BLaER1 (cell line): Measurements from ENCODE around the gene SCN1A.

Source experiments
- H3K27ac ChIP-seq: shearing (Covaris generic); formaldehyde crosslinking; 2 replicates; pipeline ENCODE4 v1.8.1; 2022
- H3K27me3 ChIP-seq: shearing (Covaris generic); formaldehyde crosslinking; 2 replicates; pipeline ENCODE4 v1.8.1; 2022
- H3K36me3 ChIP-seq: shearing (Covaris generic); formaldehyde crosslinking; 2 replicates; pipeline ENCODE4 v1.8.1; 2022
- H3K4me1 ChIP-seq: shearing (Covaris generic); formaldehyde crosslinking; 2 replicates; pipeline ENCODE4 v1.8.1; 2022
- H3K4me2 ChIP-seq: shearing (Covaris generic); formaldehyde crosslinking; 2 replicates; pipeline ENCODE4 v1.8.1; 2022
- H3K4me3 ChIP-seq: shearing (Covaris generic); formaldehyde crosslinking; 2 replicates; pipeline ENCODE4 v1.8.1; 2022
- H3K9ac ChIP-seq: shearing (Covaris generic); formaldehyde crosslinking; 2 replicates; pipeline ENCODE4 v1.8.1; 2022
- H3K9me3 ChIP-seq: shearing (Covaris generic); formaldehyde crosslinking; 2 replicates; pipeline ENCODE4 v1.8.1; 2022
- H4K20me1 ChIP-seq: shearing (Covaris generic); formaldehyde crosslinking; 2 replicates; pipeline ENCODE4 v1.8.1; 2022
- Cebpa-rat ChIP-seq: shearing (Covaris generic); IDR thresholded peaks from 2 replicates; pipeline ENCODE4 v1.8.1; 2022

Gene SCN1A

DNA sequence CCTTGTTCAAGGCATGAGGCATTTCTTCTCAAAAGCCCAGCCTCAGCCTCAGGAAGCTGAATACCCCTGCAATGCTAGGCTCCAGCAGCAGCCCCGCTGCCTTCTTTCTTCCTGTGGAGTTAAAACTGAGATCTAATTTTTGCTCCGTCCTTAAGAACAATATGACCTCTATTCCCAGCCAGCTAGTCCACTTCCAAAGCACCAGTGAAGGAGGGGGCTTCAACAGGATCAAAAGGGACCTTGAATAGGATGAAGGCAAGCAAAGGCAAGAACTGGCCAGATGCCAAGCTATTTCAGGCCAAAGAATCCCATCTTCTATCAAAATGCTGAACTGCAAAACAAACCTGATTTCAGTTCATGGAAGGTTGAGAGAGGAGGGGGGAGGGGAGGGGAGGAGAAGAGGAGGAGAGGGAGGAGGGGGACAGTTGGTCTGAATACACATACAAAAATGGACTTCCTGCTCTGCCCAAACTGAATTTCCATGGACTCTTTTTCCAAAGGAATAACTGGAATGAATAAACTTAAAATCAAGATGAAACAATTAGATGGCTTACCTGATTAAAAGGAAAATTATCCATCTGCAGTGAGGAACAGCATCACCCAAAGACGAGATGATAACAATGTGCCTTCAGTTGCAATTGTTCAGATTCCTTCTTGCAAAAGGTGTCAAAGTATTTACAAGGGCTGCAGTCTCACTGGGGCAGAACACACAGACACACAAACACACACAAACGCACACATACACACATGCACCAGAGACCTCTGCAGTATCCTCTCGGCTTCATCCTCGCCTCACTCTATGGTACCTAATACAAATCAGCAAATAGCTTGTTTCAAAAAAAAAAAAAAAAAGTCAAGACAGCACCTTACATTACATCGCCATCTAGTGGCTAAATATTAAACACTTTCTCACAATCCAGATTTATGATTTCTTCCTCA is at the start of gene SCN1A:
TSS of gene SCN1A (minus strand) at position 804 of the 939 bp plus-strand sequence. CDS start 54,399 bp downstream, outside the sequence.
- Histone ChIP-seq H3K27ac (no peak within 1 kb of the TSS), H4K20me1 (no peaks in the 10 kb centered on the region), H3K9ac (no peak within 1 kb of the TSS), H3K27me3 (no peaks in the 10 kb centered on the region), H3K9me3 (no peaks in the 10 kb centered on the region), H3K4me3 (no peak within 1 kb of the TSS), H3K4me2 (no peak within 1 kb of the TSS), H3K4me1 (no peaks in the 10 kb centered on the region), H3K36me3 (no peaks in the 10 kb centered on the region)
- TF ChIP-seq Cebpa-rat = no peak

DNA sequence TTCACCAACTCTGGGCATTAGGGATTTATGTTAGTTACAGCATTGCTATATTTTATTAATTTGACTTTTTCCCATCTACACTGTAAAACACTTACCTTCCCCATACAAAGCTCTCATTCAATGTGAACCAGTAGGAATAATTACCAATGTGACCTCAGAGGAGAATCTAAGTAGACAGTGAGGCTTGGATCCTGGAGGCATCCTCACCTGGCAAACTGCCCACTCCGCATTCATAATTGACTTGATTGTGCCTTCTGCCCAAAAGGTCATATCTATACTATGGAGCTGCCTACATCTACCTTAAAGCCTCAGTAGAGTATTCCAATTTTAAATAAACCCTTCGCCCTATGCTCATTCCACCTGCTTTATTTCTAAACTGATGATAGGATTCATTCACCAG is 45.4 kb upstream of the SCN1A start:
- TF ChIP-seq Cebpa-rat = no peak
- Histone ChIP-seq H3K9me3 (no peaks in the 10 kb centered on the region), H3K27me3 (no peaks in the 10 kb centered on the region), H3K4me2 (no peak overlapping the region), H3K9ac (no peak overlapping the region), H3K36me3 (no peaks in the 10 kb centered on the region), H3K4me1 (peaks cover 13% of the 10 kb centered on the region; the same call in 1 of the 2 replicates), H3K4me3 (no peak overlapping the region), H3K27ac (no peak overlapping the region), H4K20me1 (no peaks in the 10 kb centered on the region)

DNA sequence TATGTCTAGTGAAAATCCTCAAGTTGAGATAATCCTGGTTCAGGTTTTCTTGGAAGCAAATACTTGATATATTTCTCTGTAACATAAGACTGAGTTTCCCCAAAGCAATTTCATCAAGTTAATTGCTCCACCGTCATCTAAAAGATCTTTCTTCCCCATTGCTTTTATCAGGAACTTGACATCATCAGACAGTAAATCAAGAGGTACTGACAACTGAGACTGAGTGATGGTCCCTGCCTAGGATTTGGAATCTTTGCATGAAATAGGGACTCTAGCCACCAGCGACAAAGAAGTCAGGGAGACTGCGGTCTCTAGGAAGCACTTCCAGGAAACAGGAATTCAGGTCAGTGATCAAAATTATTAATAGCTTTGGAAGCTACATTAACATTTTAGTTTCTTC is 43.4 kb upstream of the SCN1A start:
- H3K9ac ChIP-seq = no peak overlapping the region
- H4K20me1 ChIP-seq = no peaks in the 10 kb centered on the region
- 0 out of 2 replicates have a peak, but pooled peaks cover 4% of the 10 kb centered on the region for H3K4me1 ChIP-seq
- no peak overlapping the region for H3K4me3 ChIP-seq
- H3K27me3 ChIP-seq = no peaks in the 10 kb centered on the region
- no peak overlapping the region for H3K4me2 ChIP-seq
- no peaks in the 10 kb centered on the region for H3K36me3 ChIP-seq
- H3K9me3 ChIP-seq = no peaks in the 10 kb centered on the region
- H3K27ac ChIP-seq = no peak overlapping the region
- TF ChIP-seq Cebpa-rat = no peak

DNA sequence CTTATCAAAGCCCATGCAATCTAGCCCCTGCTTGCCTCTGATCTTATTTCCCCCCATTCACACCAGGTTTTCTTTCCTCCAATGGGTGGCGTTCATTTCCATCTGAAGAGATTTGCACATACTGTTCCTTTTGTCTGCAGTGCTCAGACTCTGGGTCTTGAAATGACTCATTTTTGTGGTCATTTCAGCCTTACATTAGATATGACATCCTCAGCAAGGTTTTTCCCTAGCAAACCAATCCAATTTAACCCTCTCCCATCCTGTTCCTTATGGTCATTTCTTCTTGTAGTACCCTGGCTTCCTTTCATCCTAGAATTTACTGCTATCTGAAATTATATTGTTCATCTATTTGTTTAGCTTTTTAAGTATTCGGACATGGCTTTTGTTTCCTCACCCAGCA is 42.5 kb upstream of the SCN1A start:
- Histone ChIP-seq H3K9ac (no peak overlapping the region), H3K4me3 (no peak overlapping the region)

DNA sequence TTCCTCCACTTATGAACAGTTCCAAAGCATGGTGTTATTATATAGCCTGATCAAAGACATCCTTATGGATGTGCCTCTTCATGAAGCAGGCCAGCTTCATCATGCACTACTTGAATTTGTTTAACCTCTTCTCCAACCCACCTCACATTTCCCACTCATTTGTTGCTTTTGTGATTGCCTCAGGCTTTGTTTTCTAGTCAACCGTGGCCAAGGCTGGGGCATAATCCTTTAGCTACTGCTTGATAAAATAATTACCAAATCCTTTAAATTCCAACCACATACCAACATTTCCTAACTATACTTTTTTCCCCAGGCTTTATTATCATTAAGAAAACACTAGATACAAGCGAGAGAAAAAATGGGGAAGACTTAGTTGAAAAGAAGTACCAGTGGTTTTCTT is 39.6 kb upstream of the SCN1A start:
- Histone ChIP-seq H3K9me3 (no peaks in the 10 kb centered on the region), H3K4me3 (no peak overlapping the region), H3K27ac (no peak overlapping the region), H4K20me1 (no peaks in the 10 kb centered on the region), H3K4me1 (0 out of 2 replicates have a peak, but pooled peaks cover 4% of the 10 kb centered on the region), H3K9ac (no peak overlapping the region), H3K36me3 (no peaks in the 10 kb centered on the region), H3K4me2 (no peak overlapping the region), H3K27me3 (no peaks in the 10 kb centered on the region)
- TF ChIP-seq Cebpa-rat = no peak

More for the DNA sequence above, 42.5 kb upstream of the SCN1A start:
- H3K9me3 ChIP-seq = no peaks in the 10 kb centered on the region
- no peak for TF ChIP-seq Cebpa-rat
- H3K4me1 ChIP-seq = 0 out of 2 replicates have a peak, but pooled peaks cover 4% of the 10 kb centered on the region
- no peaks in the 10 kb centered on the region for H3K27me3 ChIP-seq
- H4K20me1 ChIP-seq = no peaks in the 10 kb centered on the region
- no peak overlapping the region for H3K27ac ChIP-seq
- no peak overlapping the region for H3K4me2 ChIP-seq
- no peaks in the 10 kb centered on the region for H3K36me3 ChIP-seq

DNA sequence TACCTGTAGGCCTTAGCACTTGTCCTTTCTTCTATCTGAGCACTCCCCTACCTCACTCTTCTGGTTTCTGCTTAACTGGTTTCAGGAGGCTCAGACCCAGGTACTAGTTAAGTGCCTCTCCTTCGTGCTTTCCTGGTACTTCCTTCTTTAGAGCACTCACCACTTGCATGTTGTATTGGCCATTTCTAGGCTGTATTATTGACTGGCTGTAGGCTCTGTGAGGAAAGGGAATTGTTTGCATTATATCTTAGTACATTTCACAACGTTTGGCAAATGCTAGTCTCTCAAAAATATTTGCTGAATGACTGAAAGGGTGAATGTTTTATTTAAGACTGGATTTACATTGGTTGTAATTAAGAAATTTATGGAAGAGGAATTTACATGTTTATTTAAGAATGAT is 36.0 kb upstream of the SCN1A start:
- H3K9ac ChIP-seq = no peak overlapping the region
- no peak overlapping the region for H3K4me3 ChIP-seq
- TF ChIP-seq Cebpa-rat = no peak
- no peak overlapping the region for H3K27ac ChIP-seq
- no peaks in the 10 kb centered on the region for H3K9me3 ChIP-seq
- H3K27me3 ChIP-seq = no peaks in the 10 kb centered on the region
- no peaks in the 10 kb centered on the region for H3K36me3 ChIP-seq
- no peaks in the 10 kb centered on the region for H3K4me1 ChIP-seq
- no peaks in the 10 kb centered on the region for H4K20me1 ChIP-seq
- no peak overlapping the region for H3K4me2 ChIP-seq

DNA sequence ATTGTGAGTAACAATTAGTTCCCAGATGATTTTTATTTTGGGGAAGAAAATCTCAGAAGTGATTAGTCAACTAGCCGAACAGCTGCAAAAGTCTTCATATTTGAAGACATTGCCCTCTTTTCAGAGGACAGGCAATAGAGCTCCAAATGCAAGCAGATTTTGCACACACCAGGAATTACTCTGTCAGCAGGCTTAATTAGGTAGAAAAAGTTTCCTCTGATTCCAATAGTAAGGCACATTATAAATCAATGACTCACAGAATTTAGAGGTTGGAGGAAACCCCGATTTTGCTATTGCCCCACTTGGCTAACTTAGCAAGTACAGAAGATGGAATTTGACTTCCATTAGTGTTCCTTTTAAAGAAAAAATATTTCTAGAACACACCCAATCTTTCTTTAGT is 30.7 kb upstream of the SCN1A start:
- no peaks in the 10 kb centered on the region for H3K4me1 ChIP-seq
- no peak overlapping the region for H3K4me3 ChIP-seq
- H3K9me3 ChIP-seq = no peaks in the 10 kb centered on the region
- no peak overlapping the region for H3K27ac ChIP-seq
- H3K27me3 ChIP-seq = no peaks in the 10 kb centered on the region
- no peak overlapping the region for H3K4me2 ChIP-seq
- no peak for TF ChIP-seq Cebpa-rat
- H3K36me3 ChIP-seq = no peaks in the 10 kb centered on the region
- no peak overlapping the region for H3K9ac ChIP-seq
- no peaks in the 10 kb centered on the region for H4K20me1 ChIP-seq

DNA sequence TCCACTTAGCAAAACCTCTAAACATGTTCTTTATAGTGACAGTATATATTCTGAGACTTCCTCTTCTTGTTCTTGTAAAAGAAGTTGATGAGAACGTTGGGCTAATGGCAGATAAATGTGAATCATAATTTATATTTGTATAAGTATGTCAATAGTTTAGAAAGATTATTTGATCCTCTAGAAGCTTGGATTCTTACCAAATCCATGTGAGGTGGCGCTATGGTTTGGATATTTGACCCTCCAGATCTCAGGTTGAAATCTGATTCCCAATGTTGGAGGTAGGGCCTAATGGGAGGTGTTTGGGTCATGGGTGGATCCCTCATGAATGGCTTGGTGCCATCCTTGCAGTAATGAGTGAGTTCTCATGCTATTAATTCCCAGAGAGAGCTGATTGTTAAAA is 29.8 kb upstream of the SCN1A start:
- Histone ChIP-seq H3K27me3 (no peaks in the 10 kb centered on the region), H3K9ac (no peak overlapping the region), H4K20me1 (no peaks in the 10 kb centered on the region), H3K4me3 (no peak overlapping the region), H3K36me3 (no peaks in the 10 kb centered on the region), H3K9me3 (no peaks in the 10 kb centered on the region), H3K4me1 (no peaks in the 10 kb centered on the region), H3K27ac (no peak overlapping the region), H3K4me2 (no peak overlapping the region)
- no peak for TF ChIP-seq Cebpa-rat

DNA sequence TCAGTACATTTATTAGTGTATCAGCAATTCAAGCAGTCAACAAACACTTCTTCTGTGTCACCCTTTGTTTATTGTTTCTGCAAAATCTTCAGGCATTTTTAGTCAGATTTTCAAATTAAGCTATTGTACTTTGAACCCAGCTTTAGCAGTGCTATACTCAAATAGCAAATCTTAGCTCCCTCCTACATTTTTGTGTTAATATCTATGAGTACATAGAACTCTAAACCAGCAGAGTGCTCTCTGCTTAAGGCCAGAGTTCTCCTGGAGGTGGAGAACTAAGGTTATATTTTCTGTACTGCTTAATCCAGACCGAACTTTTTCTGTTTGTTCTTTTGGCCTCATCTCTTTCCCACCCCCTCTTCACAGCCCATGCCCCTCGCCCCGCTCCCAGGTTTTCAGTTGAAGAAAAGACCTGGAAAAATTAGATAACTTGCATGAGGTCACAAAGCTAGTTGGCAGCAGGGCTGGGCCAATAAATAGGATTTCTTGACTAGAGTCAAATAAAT is 29.2 kb upstream of the SCN1A start:
- H3K4me3 ChIP-seq = no peak overlapping the region
- no peak overlapping the region for H3K4me2 ChIP-seq
- no peaks in the 10 kb centered on the region for H4K20me1 ChIP-seq
- TF ChIP-seq Cebpa-rat = no peak
- no peak overlapping the region for H3K27ac ChIP-seq
- no peaks in the 10 kb centered on the region for H3K9me3 ChIP-seq
- no peaks in the 10 kb centered on the region for H3K4me1 ChIP-seq
- no peak overlapping the region for H3K9ac ChIP-seq
- H3K27me3 ChIP-seq = no peaks in the 10 kb centered on the region
- no peaks in the 10 kb centered on the region for H3K36me3 ChIP-seq

DNA sequence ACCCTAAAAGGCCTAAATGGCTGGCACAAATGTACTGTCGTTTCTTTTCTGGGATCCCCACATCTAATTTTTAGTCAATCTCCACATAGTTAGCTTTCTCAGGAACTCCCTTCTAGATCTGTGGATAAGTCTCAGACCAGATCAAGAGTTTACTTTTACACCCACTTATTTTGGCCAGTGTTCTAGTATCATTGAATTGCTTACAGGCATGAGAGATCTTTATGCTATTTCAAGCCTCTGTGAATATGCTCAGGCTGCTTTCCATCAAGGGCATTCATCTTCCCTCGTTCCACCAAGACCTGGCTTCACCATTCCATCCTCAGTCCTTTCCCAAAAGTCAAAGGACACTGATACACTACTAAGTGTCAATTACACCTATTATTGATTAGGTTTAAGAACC is 27.8 kb upstream of the SCN1A start:
- Histone ChIP-seq H3K4me2 (no peak overlapping the region), H3K27me3 (no peaks in the 10 kb centered on the region), H3K9ac (no peak overlapping the region), H3K9me3 (no peaks in the 10 kb centered on the region), H4K20me1 (no peaks in the 10 kb centered on the region), H3K36me3 (no peaks in the 10 kb centered on the region), H3K4me1 (no peaks in the 10 kb centered on the region), H3K27ac (no peak overlapping the region), H3K4me3 (no peak overlapping the region)
- no peak for TF ChIP-seq Cebpa-rat
